ENCODE measurements around the gene PFKFB4. TPM values are rescaled to one million over a fixed set of nuclear protein-coding genes. Genes with fewer than 3 reads are reported as not detected.

The PFKFB4 gene
- total RNA-seq, 2 experiments from 2014 or later = 90.8 to 94.0 TPM

DNA sequence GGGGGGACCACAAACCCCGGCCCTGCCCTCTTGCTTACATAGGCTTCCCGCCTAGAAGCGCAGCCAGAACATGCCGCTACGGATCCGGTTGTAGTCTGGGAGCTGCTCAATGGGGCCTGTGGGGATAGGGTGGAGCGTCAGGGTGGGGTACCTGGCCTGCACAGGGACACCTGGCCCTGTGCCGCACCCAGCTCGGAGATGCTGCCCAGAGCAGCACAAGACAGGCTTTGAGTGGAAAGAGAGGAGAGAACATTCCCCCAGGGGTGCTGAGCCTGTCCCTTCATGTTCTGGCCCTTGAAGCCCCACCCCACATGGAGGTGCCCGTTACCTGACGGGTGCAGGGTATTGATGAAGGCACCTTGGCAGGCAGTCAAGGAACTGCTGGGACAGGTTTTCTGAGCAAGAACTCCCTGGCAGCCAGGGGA, 42.5 kb upstream of the PFKFB4 start:
- ChIA-PET POLR2A (no interaction called here), CTCF (interaction anchor here (0.6 to 1.6 kb wide), 2 partner anchors 17 to 37 kb away, joined by 3 to 4 read pairs; partner anchors contain the start of gene SLC26A6)
- Mint-ChIP-seq H3K4me1 (ENCODE audit: low read depth) (peaks cover 5% of the 10 kb centered on the region), H3K27me3 (peaks cover 7% of the 10 kb centered on the region), H3K36me3 (ENCODE audit: low read depth) (peaks cover 27% of the 10 kb centered on the region), H3K9me3 (no peaks in the 10 kb centered on the region), H3K4me3 (no peak overlapping the region), H3K27ac (no peak overlapping the region)
- intact Hi-C loops (cut with micrococcal nuclease) = no loop called here
- ATAC-seq = no peak
- no peak for DNase-seq
- TF ChIP-seq, protein P1, sequence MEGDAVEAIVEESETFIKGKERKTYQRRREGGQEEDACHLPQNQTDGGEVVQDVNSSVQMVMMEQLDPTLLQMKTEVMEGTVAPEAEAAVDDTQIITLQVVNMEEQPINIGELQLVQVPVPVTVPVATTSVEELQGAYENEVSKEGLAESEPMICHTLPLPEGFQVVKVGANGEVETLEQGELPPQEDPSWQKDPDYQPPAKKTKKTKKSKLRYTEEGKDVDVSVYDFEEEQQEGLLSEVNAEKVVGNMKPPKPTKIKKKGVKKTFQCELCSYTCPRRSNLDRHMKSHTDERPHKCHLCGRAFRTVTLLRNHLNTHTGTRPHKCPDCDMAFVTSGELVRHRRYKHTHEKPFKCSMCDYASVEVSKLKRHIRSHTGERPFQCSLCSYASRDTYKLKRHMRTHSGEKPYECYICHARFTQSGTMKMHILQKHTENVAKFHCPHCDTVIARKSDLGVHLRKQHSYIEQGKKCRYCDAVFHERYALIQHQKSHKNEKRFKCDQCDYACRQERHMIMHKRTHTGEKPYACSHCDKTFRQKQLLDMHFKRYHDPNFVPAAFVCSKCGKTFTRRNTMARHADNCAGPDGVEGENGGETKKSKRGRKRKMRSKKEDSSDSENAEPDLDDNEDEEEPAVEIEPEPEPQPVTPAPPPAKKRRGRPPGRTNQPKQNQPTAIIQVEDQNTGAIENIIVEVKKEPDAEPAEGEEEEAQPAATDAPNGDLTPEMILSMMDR (IDR thresholded peaks at IDR 0.05) = no peak

DNA sequence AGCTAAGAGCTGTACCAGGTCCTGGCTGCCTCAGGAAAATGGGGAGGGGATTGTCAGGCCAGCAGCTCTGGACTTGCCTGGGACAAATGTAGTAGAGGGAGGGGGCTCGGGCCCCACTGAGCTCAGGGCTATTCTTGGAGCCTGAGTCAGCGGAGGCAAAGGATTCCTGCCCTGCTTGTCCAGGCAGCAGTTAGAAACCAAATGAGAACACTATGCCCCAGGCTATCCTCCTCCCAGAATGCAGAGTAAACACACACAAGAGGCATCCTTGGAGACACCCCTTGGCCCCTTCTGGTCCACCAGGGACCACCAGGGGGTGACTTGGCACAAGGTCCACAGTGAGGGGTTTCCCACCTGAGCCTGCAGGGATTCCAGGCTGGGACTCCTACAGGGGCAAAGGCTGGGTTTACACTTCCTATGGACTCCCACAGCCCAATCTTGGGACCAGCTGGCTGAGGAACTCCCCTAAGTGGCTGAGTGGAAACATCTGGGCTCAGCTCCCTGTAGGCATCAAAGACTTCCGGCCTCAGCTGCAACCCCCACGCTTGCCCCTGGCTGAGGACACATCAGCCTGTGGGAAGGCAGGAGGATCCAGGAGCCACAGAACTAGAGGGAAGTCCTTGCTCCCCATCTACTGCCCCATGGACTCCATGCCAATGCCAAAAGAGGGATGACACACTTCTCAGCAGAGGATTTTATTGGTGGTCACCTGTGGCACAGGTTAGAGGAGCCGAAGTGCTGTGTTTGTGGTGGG, 41.9 kb upstream of the PFKFB4 start:
- peaks cover 22% of the 10 kb centered on the region for H3K36me3 Mint-ChIP-seq (ENCODE audit: low read depth)
- no peak overlapping the region for H3K4me3 Mint-ChIP-seq
- no peak overlapping the region for H3K27ac Mint-ChIP-seq
- H3K9me3 Mint-ChIP-seq = no peaks in the 10 kb centered on the region
- DNase-seq = no peak
- H3K4me1 Mint-ChIP-seq (ENCODE audit: low read depth) = peaks cover 5% of the 10 kb centered on the region
- TF ChIP-seq, protein P1 (IDR thresholded peaks at IDR 0.05) = no peak
- intact Hi-C loops (cut with micrococcal nuclease) = no loop called here
- CTCF ChIA-PET = interaction anchor here (0.6 to 1.6 kb wide), 3 partner anchors 17 to 41 kb away, joined by 3 to 4 read pairs (median 3); partner anchors contain the start of gene SLC26A6
- peaks cover 7% of the 10 kb centered on the region for H3K27me3 Mint-ChIP-seq
- ATAC-seq = no peak
- POLR2A ChIA-PET = interaction anchor here (0.8 to 1.4 kb wide), 2 partner anchors 37 to 86 kb away, joined by 3 read pairs; partner anchors contain the start of gene SLC26A6

DNA sequence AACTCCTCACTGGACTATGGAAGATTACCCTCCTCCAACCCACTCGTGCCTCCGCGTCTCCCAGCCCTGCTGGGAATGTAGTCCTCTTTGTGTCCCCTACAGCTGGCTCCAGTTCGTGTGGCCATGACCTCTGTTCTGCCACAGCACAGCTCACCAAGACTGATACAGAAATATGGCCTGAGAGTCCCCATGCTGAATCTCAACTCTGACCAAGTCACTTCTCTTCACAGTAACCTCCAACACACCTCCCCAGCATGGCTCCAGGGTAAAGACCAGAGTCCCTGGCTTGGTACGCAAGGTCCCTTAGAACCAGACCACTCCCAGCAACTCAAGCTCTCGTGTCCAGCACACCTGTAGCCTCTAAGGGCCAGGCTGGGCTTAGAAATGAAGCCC, 40.8 kb upstream of the PFKFB4 start:
- ATAC-seq (no peak), DNase-seq (no peak)
- Mint-ChIP-seq H3K27ac (no peak overlapping the region), H3K9me3 (no peaks in the 10 kb centered on the region), H3K36me3 (ENCODE audit: low read depth) (peaks cover 13% of the 10 kb centered on the region), H3K4me3 (no peak overlapping the region), H3K4me1 (ENCODE audit: low read depth) (peaks cover 5% of the 10 kb centered on the region), H3K27me3 (peaks cover 12% of the 10 kb centered on the region)
- intact Hi-C loops (cut with micrococcal nuclease) = no loop called here
- ChIA-PET CTCF (interaction anchor here (0.9 to 1.6 kb wide), 4 partner anchors 38 to 161 kb away, joined by 3 to 4 read pairs (median 3); partner anchors contain the start of gene SLC26A6), POLR2A (interaction anchor here (0.8 to 1.4 kb wide), 5 partner anchors 9 to 87 kb away, joined by 3 to 4 read pairs (median 3); partner anchors contain the start of genes SLC26A6 and UQCRC1)
- TF ChIP-seq, protein P1 (IDR thresholded peaks at IDR 0.05) = no peak

- no peaks in the 10 kb centered on the region for H3K9me3 Mint-ChIP-seq
- no peak overlapping the region for H3K27ac Mint-ChIP-seq
- DNase-seq (no peak), ATAC-seq (no peak)
- CTCF ChIA-PET = interaction anchor here (0.9 to 1.5 kb wide), 2 partner anchors 39 to 161 kb away, joined by 3 read pairs; partner anchors contain the start of gene SLC26A6
- H3K4me1 Mint-ChIP-seq (ENCODE audit: low read depth) = peaks cover 5% of the 10 kb centered on the region
- intact Hi-C loops (cut with micrococcal nuclease) = no loop called here
- TF ChIP-seq, protein P1 (IDR thresholded peaks at IDR 0.05) = no peak
- no peak overlapping the region for H3K4me3 Mint-ChIP-seq
- peaks cover 12% of the 10 kb centered on the region for H3K27me3 Mint-ChIP-seq
- peaks cover 11% of the 10 kb centered on the region for H3K36me3 Mint-ChIP-seq (ENCODE audit: low read depth)
- POLR2A ChIA-PET = interaction anchor here (0.7 to 1.4 kb wide), 6 partner anchors 9 to 39 kb away, joined by 3 to 4 read pairs (median 3); partner anchors contain the start of genes SLC26A6 and UQCRC1
These were observed 40.2 kb upstream of the PFKFB4 start for GRCh38 chr3:48596676-48597407.

Data from activated CD8-positive, alpha-beta T cell treated with anti-CD3 and anti-CD28 coated beads for 36 hours (primary cell).